ENCODE data around the gene TTLL9.

Gene TTLL9

DNA sequence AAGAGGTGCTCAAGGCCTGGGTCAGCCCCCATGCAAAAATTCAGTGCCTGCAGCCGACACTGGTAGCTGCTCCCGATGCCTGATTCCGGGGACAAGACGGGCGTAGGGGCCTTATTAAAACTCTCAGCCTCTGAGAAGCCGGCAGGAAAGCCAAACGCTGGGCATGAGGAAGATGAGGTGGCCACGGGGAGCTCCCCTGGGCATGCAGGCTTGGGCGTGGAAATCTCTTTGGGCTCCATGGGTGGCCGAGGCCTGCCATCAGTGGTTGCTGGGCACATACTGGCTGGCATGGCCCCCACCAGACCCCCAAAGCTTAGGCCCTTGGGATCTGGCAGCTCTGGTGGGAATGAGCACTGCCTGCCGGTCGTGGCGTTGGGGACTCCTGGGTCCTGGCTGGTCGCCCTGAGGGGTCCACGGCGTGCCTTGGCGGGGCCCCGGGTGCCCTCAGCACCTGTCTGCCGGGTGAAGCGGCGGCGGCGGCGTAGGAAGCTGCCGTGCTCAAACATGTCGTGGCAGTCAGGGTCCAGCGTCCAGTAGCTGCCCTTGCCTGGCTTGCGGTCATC, 25.6 kb upstream of the TTLL9 start:
- peaks cover under 1% of the 10 kb centered on the region for H3K27me3 ChIP-seq (replicated peaks)
- H3K4me3 ChIP-seq (ENCODE audit: low read depth, low read length) = peak overlapping the region; percentile 46

DNA sequence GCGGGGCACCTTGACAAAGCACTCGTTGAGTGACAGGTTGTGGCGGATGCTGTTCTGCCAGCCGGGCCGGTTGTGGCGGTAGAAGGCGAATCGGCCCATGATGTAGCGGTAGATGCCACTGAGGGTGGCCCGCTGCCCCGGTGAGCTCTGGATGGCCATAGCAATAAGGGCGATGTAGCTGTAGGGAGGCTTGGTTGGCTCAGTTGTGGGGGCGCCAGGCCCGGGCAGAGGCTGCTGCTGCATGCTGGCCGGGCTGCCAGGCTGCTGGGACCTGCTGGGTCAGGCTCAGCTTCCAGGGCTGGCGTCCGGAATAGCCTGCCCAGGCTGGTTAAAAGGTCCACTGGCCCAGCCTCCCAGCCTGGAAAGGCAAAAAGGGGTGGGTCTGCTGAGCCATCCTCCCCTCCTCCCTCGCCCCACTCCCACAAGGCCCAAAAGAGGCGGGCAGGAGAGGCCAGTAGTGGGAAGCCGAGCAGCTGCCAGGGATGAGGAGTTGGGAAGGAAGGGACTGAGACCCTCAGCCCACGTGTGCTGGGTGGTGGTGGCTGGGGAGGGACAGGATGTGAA, 25.1 kb upstream of the TTLL9 start, which contains the start of gene FOXS1:
Gene FOXS1, minus strand, starts transcription at position 305 of the 564 bp plus-strand sequence. Its CDS starts 62 bp downstream, at position 243.
- H3K27me3 ChIP-seq (replicated peaks) = peaks cover 3% of the 10 kb centered on the region
- no peaks in the 10 kb centered on the region for H3K36me3 ChIP-seq (replicated peaks)
- TF ChIP-seq, protein P1, sequence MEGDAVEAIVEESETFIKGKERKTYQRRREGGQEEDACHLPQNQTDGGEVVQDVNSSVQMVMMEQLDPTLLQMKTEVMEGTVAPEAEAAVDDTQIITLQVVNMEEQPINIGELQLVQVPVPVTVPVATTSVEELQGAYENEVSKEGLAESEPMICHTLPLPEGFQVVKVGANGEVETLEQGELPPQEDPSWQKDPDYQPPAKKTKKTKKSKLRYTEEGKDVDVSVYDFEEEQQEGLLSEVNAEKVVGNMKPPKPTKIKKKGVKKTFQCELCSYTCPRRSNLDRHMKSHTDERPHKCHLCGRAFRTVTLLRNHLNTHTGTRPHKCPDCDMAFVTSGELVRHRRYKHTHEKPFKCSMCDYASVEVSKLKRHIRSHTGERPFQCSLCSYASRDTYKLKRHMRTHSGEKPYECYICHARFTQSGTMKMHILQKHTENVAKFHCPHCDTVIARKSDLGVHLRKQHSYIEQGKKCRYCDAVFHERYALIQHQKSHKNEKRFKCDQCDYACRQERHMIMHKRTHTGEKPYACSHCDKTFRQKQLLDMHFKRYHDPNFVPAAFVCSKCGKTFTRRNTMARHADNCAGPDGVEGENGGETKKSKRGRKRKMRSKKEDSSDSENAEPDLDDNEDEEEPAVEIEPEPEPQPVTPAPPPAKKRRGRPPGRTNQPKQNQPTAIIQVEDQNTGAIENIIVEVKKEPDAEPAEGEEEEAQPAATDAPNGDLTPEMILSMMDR (IDR thresholded peaks at IDR 0.05; ENCODE audit: low read depth, low read length, missing control alignments) = no peak
- in situ Hi-C loops (cut with HindIII; ENCODE audit: low pct_ligation_motif_present, low sequenced_read_pairs) = no loop called here
- peak within 1 kb of the TSS; percentile 99 for H3K27ac ChIP-seq
- H3K4me3 ChIP-seq (ENCODE audit: low read depth, low read length) = peak within 1 kb of the TSS; percentile 46
- peak; percentile 51 for DNase-seq

More for the DNA sequence above, 25.6 kb upstream of the TTLL9 start:
- in situ Hi-C loops (cut with HindIII; ENCODE audit: low pct_ligation_motif_present, low sequenced_read_pairs) = no loop called here
- no peak for DNase-seq
- Histone ChIP-seq H3K27ac (peak overlapping the region; percentile 99), H3K36me3 (replicated peaks) (no peaks in the 10 kb centered on the region)
- TF ChIP-seq, protein P1 (IDR thresholded peaks at IDR 0.05; ENCODE audit: low read depth, low read length, missing control alignments) = no peak

DNA sequence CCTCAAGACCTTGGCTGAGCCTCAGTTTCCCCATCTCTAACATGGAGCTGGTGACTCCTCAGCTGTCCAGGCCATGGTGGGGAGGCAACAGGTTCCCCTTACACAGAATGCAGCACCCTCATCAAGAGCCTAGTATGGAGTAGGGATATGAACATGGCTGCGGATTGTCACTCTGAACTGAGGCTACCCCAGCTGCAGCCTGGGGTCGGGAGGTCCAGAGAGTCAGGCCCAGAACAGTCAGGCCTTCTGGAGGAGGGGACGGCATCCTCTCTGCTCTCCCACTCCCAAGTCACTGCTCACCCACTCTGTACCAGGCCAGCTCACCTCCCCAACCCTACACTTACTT, 23.7 kb upstream of the TTLL9 start:
- H3K36me3 ChIP-seq (replicated peaks) = no peaks in the 10 kb centered on the region
- no peak overlapping the region for H3K4me3 ChIP-seq (ENCODE audit: low read depth, low read length)
- in situ Hi-C loops (cut with HindIII; ENCODE audit: low pct_ligation_motif_present, low sequenced_read_pairs) = no loop called here
- DNase-seq = no peak
- TF ChIP-seq, protein P1 (IDR thresholded peaks at IDR 0.05; ENCODE audit: low read depth, low read length, missing control alignments) = no peak
- no peak overlapping the region for H3K27ac ChIP-seq
- peaks cover 5% of the 10 kb centered on the region for H3K27me3 ChIP-seq (replicated peaks)

DNA sequence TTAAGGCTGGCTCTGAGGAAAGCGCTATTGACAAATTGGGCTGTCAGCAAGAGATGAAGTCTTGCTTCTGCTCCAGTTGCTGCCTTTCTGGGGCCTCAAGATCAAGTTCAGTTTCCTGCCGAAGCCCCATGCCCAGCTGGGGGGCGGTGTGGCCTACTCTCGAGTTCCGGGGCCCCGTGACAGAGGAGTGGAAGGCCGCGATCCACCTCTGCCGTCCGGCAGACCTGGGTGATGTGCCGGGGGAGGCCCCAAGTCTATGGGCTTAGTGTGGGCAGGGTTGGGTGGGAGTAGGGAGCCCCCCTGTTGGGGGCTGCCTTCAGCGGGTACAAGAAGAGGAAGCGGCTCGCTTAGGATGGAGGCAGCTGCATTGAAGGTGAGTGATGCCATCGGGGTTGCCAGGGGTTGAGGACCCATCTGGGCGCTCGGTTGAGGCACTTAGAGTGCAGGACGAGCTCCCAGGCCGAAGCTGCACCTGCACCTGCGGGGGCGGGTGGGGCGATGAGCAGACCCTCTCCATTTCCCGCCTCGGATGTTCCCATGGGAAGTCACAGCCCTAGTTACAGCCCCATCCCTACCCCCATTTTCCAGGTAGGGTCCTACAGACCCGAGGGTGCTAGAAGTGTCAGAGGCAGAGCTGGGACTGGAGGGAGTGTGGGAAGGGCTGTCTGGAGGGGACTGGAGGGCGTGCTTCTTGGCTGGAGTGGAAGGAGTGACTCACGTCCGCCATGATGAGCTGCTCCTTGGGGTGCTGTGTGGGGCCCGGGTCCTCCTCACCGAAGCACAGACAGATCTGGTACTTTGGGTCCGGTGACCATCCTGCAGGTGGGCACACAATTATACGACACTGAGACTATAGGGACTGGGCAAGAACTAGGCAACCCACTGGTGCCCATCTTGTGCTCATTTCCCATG, 22.1 kb upstream of the TTLL9 start:
- Histone ChIP-seq H3K36me3 (replicated peaks) (no peaks in the 10 kb centered on the region), H3K27me3 (replicated peaks) (peaks cover 5% of the 10 kb centered on the region), H3K27ac (no peak overlapping the region), H3K4me3 (ENCODE audit: low read depth, low read length) (no peak overlapping the region)
- no peak for DNase-seq
- in situ Hi-C loops (cut with HindIII; ENCODE audit: low pct_ligation_motif_present, low sequenced_read_pairs) = no loop called here
- TF ChIP-seq, protein P1 (IDR thresholded peaks at IDR 0.05; ENCODE audit: low read depth, low read length, missing control alignments) = no peak

DNA sequence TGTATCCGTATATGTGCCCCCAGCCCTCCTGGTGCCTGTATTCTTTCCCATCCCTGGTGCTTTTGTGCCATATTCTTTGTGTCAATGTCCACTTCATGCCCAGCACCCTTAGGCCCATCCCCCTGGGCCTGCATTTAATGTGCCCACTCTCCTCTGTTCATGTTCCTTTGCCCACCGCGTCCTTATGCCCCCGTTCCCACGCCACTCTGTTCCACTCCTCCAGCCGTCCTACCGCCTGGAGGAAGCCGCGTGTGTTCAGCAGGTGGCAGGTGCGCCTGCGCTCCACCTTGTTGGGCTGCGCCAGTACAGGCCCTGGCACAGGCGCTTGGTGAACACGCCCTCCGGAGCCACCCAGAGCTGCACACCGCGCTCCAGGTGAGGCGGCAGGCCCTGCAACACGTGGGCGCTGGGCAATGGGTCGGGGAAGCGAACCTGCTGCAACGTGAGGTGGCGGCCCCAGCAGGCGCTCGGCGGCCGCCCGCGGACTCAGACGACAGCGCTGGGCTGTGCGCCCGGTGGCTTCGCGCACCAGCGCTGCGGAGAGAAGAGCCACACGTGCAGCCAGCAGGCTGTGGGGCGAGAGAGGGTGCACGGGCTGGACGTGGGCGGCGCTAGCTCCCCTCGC, 21.0 kb upstream of the TTLL9 start:
- H3K36me3 ChIP-seq (replicated peaks) = no peaks in the 10 kb centered on the region
- peaks cover 5% of the 10 kb centered on the region for H3K27me3 ChIP-seq (replicated peaks)
- H3K4me3 ChIP-seq (ENCODE audit: low read depth, low read length) = no peak overlapping the region
- H3K27ac ChIP-seq = no peak overlapping the region
- TF ChIP-seq, protein P1 (IDR thresholded peaks at IDR 0.05; ENCODE audit: low read depth, low read length, missing control alignments) = no peak
- in situ Hi-C loops (cut with HindIII; ENCODE audit: low pct_ligation_motif_present, low sequenced_read_pairs) = no loop called here
- no peak for DNase-seq

All from brain microvascular endothelial cell (primary cell).